Prostate gland (tissue), 2 donors: Measurements from ENCODE around the gene BMERB1. TPM values are rescaled to one million over a fixed set of nuclear protein-coding genes. Genes with fewer than 3 reads are reported as not detected.
"Not testable (repeated sequence)": the region's sequence is repeated elsewhere in the genome, so short reads cannot be mapped to it uniquely, and the experiment has no call there.

Experiments
- DNase-seq: peaks from one replicate; pipeline ENCODE4 v3.0.0-alpha.2; 2019; ENCODE audit warnings: low spot score
- H3K27ac ChIP-seq, 2 donors: fragments of 200-600 bp; sonication (generic); 2 replicates each; pipeline ENCODE4 v1.5.1; 2017 to 2019
- H3K27me3 ChIP-seq: fragments of 200-600 bp; sonication (generic); replicated peaks from 2 replicates; pipeline ENCODE4 v1.5.1; 2019; ENCODE audit not compliant: insufficient read depth
- H3K36me3 ChIP-seq, 2 donors: fragments of 200-600 bp; sonication (generic); 1 replicate in 1 of 2; 2 replicates in 1 of 2; pipeline versions ENCODE4 v1.5.1 to v1.8.1; 2017 to 2019
- H3K4me1 ChIP-seq: fragments of 200-600 bp; sonication (generic); replicated peaks from 2 replicates; pipeline ENCODE4 v1.5.1; 2019
- H3K4me3 ChIP-seq, 2 donors: fragments of 200-600 bp; sonication (generic); 2 replicates each; pipeline ENCODE4 v1.5.1; 2017 to 2019
- H3K9me3 ChIP-seq: fragments of 200-600 bp; sonication (generic); 2 replicates; pipeline ENCODE4 v1.5.1; 2017
- POLR2A ChIP-seq: fragments of 450-650 bp; IDR thresholded peaks from one replicate; pipeline ENCODE4 v1.6.1; 2016; ENCODE audit warnings: antibody characterized with exemption, mild to moderate bottlenecking
- POLR2AphosphoS5 ChIP-seq: sonication (generic); formaldehyde crosslinking; IDR thresholded peaks from one replicate; pipeline ENCODE4 v1.6.1; 2017; ENCODE audit warnings: antibody characterized with exemption
- WGBS: methylation state at CpG from one replicate; pipeline ENCODE4 v1.1.5; 2018; 5-methylcytosine and 5-hydroxymethylcytosine counted together
- intact Hi-C: fragments of 100-400 bp; cut with DNase I; formaldehyde crosslinking; loops from one replicate; pipeline ENCODE4 v1.14.2; 2022
- total RNA-seq, 2 donors: library from RNA; depleted of rRNA; stranded (reverse); fragments of >200 nt; gene quantifications; one replicate each; pipeline ENCODE4 v1.1.0, GENCODE V29; 2016
- TF ChIP-seq, protein P1 (sequence below), 4 experiments: fragments of 200-600 bp in 2 of 4; fragments of 450-650 bp in 2 of 4; sonication (generic) in 2 of 4; IDR thresholded peaks; 1 replicate in 3 of 4; 2 replicates in 1 of 4; pipeline ENCODE4 v1.5.1; 2016 to 2019; ENCODE audit warnings: antibody characterized with exemption in 4 of 4, mild to moderate bottlenecking in 2 of 4, moderate library complexity in 2 of 4

BMERB1 gene
- 10 to 100 TPM; 49.1 to 51.1 TPM for total RNA-seq

DNA sequence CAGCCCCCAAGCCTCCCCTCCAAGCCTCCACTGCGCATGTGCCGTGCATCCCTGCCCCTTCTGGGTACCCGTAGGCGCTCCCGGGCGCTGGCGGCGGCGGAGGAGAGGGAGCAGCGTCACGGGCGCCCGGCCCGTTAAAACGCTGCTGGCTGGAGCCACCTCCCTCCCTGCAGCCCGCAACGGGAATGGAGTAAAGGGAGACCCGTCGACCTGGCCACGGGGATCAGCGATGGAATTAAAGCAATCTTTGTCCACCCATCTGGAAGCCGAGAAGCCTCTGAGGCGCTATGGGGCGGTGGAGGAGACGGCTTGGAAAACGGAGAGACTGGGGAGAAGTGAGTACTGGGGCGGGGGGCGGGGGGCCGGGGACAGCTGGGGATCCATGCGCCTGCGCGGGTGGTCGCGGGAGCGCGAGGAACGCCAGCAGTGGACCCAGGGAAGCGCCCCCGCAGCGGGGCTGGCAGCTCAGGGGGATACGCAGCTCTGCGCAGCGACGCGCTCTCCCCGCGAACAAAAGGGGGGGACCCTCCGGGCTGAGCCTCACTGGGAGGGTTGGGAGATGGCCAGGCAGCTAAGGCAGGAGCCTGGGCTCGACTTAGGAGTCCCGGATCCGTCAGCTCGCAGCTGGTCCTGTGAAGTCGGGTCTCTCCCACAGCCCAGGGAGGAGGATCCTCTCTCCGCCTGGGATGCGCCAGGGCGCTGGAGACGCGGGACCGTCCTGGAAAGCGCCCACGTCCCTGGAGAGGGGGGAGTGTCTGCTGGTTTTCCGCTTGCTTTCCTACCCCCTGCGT is at the start of gene BMERB1:
Gene BMERB1, plus strand, starts transcription at position 164 of the 791 bp plus-strand sequence. Its CDS starts 66 bp downstream, at position 230.
- 0% methylated on average over 56 of the region's 63 CpGs for WGBS
- intact Hi-C loops: no loop called here
- Histone ChIP-seq H3K9me3 (no peaks in the 10 kb centered on the region), H3K4me3 (peak within 1 kb of the TSS; percentile 49 to 63), H3K4me1 (no peaks in the 10 kb centered on the region), H3K36me3 (no peaks in the 10 kb centered on the region), H3K27ac (peak within 1 kb of the TSS; percentile 59 to 64), H3K27me3 (no peaks in the 10 kb centered on the region)
- TF ChIP-seq POLR2A (peak; percentile 45), POLR2AphosphoS5 (peak; percentile 89)
- TF ChIP-seq, protein P1, sequence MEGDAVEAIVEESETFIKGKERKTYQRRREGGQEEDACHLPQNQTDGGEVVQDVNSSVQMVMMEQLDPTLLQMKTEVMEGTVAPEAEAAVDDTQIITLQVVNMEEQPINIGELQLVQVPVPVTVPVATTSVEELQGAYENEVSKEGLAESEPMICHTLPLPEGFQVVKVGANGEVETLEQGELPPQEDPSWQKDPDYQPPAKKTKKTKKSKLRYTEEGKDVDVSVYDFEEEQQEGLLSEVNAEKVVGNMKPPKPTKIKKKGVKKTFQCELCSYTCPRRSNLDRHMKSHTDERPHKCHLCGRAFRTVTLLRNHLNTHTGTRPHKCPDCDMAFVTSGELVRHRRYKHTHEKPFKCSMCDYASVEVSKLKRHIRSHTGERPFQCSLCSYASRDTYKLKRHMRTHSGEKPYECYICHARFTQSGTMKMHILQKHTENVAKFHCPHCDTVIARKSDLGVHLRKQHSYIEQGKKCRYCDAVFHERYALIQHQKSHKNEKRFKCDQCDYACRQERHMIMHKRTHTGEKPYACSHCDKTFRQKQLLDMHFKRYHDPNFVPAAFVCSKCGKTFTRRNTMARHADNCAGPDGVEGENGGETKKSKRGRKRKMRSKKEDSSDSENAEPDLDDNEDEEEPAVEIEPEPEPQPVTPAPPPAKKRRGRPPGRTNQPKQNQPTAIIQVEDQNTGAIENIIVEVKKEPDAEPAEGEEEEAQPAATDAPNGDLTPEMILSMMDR (IDR thresholded peaks at IDR 0.05): no peak
- DNase-seq: no peak

DNA sequence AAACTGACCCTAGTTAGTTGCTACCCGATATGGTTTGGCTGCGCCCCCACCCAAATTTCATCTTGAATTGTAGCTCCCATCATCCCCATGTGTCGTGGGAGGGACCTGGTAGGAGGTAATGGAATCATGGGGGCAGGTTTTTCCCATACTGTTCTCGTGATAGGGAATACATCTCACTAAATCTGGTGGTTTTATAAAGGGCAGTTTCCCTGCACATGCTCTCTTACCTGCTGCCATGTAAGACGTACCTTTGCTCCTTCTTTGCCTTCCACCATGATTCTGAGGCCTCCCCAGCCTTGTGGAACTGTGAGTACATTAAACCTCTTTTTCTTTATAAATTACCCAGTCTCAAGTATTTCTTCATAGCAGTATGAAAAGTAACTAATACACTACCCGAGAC is 46.3 kb upstream of the BMERB1 start:
- 85% methylated on average over 6 of the region's 6 CpGs for WGBS
- H3K4me1 ChIP-seq, DNase-seq, H3K27ac ChIP-seq, H3K9me3 ChIP-seq, H3K36me3 ChIP-seq, H3K4me3 ChIP-seq, H3K27me3 ChIP-seq, intact Hi-C loops: not testable (repeated sequence)

DNA sequence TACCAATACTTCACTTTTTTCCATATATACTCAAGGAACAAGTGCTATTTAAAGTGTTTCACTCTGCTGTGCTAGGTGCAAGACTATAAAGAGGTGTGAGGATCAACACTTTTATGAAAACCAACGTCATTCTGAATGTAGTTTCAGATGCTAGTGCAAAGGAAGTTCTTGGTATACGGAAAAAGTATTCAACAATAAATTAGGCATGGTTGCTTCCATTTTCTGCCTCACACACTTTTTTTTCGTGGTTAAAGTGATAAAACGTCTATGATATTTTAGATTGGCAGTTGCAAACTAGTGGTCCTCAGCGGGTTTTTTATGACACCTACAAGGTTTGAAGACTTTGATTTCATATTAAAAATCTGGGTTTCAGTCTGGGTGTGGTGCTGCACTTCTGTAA is 44.5 kb upstream of the BMERB1 start:
- H3K36me3 ChIP-seq, H3K4me3 ChIP-seq, H3K27me3 ChIP-seq, DNase-seq, intact Hi-C loops, H3K9me3 ChIP-seq, H3K27ac ChIP-seq, H3K4me1 ChIP-seq: not testable (repeated sequence)
- 84% methylated on average over 5 of the region's 5 CpGs for WGBS

DNA sequence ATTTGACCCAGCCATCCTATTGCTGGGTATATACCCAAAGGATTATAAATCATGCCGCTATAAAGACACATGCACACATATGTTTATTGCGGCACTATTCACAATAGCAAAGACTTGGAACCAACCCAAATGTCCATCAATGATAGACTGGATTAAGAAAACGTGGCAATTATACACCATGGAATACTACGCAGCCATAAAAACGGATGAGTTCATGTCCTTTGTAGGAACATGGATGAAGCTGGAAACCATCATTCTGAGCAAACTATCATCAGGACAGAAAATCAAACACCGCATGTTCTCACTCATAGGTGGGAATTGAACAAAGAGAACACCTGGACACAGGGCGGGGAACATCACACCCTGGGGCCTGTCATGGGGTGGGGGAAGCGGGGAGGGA is 41.4 kb upstream of the BMERB1 start:
- intact Hi-C loops, DNase-seq, H3K9me3 ChIP-seq, H3K36me3 ChIP-seq, H3K27ac ChIP-seq, H3K4me3 ChIP-seq, H3K4me1 ChIP-seq, H3K27me3 ChIP-seq: not testable (repeated sequence)
- WGBS: 93% methylated on average over 8 of the region's 8 CpGs

DNA sequence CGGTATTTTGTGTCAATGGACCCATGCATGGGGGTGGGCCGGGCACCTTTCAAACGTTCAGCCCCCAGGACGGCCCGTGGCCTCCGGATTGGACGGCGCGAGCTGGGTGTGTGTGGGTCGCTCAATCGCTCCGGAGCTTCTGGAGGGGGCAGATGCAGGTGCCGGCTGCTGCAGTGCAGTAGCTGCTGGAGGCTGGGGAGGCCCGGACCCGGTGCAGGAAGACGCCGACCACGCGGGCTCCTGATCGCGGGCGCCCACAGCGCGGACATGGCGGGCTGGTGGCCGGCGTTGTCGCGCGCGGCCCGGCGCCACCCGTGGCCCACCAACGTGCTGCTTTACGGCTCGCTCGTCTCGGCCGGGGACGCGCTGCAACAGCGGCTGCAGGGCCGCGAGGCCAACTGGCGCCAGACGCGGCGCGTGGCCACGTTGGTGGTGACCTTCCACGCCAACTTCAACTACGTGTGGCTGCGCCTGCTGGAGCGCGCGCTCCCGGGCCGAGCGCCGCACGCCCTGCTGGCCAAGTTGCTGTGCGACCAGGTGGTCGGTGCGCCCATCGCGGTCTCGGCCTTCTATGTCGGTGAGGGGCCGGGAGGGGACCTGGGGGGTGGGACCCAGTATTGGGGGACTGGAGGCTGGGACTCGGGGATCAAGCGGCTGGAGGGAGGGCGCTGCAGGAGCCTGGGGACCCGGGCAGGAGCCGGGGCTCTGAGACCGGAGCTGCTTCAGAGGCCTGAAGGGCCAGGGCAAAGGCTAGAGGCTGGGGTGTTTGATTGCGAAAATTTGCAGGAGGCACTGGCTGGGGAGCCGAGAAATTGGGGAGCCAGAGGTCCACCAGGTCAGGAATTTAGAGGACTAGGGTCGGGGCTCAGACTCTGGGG is 38.5 kb upstream of the BMERB1 start, which contains the start of gene MPV17L:
Gene MPV17L, plus strand, starts transcription at position 124 of the 878 bp plus-strand sequence. Its CDS starts 144 bp downstream, at position 268.
- DNase-seq: peak; percentile 9
- Histone ChIP-seq H3K4me3 (peak within 1 kb of the TSS; percentile 54 to 57), H3K27ac (peak within 1 kb of the TSS; percentile 64 to 67)
- H3K9me3 ChIP-seq, intact Hi-C loops, H3K4me1 ChIP-seq, H3K36me3 ChIP-seq, H3K27me3 ChIP-seq: not testable (repeated sequence)
- WGBS: 2% methylated on average over 68 of the region's 79 CpGs

DNA sequence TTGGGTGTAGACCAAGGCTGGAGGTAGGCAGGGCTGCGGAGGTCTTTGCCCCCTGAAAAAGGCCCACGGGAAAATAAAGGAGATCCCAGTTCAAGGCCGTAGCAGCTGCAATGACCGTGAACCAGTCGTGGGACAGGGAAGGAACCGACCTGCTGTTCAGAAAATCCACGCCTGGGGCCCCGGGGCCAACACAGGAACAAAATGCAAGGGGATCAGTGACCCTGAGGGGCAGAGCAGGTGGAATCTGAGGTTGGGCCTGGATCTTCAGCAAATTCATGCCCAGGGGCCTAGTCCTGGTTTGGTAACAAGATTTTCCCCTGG is 37.9 kb upstream of the BMERB1 start:
- H3K4me1 ChIP-seq, H3K27me3 ChIP-seq, DNase-seq, H3K9me3 ChIP-seq, intact Hi-C loops, H3K36me3 ChIP-seq: not testable (repeated sequence)
- Histone ChIP-seq H3K4me3 (peak overlapping the region; percentile 54 to 57), H3K27ac (peak overlapping the region; percentile 64 to 67)
- 82% methylated on average over 8 of the region's 8 CpGs for WGBS

DNA sequence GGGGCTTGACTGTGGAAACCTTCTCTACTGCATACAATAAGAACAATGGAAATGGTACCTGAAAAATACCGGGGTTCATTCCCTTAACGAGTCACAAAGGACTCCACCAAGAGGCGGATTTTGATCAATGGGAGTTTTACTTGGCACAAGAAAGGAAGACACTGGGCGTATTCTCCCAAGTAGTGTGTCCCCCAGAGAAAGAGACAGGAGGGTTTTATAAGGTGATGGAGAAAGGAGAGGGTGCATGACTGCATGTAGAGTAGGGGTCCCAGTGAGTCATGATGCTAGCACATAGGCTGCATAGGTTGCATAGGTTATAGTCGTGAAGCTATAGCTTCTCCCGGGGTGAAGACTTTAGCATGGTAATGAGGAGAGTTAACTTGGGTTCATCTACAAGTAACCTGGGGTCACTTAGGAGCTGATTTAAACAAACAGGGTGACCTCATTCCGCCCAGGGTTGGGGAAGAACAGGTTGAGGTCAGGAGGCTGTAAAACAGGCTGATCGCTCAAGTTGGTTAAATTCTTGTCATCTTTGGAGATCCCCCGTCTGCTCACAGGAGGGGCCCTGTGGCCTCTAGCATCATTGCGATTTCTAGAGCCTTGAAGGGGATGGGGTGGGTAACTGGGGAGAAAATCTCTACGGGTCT is 37.3 kb upstream of the BMERB1 start:
- no peak overlapping the region for H3K4me3 ChIP-seq

More for the DNA sequence above, 37.3 kb upstream of the BMERB1 start:
- no peaks in the 10 kb centered on the region for H3K4me1 ChIP-seq
- WGBS: 90% methylated on average over 11 of the region's 11 CpGs
- H3K27ac ChIP-seq: no peak overlapping the region
- intact Hi-C loops: no loop called here
- H3K27me3 ChIP-seq: no peaks in the 10 kb centered on the region
- H3K9me3 ChIP-seq: no peaks in the 10 kb centered on the region
- H3K36me3 ChIP-seq: no peaks in the 10 kb centered on the region
- TF ChIP-seq POLR2AphosphoS5: no peak
- TF ChIP-seq POLR2A: no peak
- TF ChIP-seq, protein P1 (IDR thresholded peaks at IDR 0.05): no peak
- DNase-seq: no peak
